Stimulated activated CD4-positive, alpha-beta T cell treated with anti-CD3 and anti-CD28 coated beads, Interleukin-12 subunit alpha, Interleukin-12 subunit beta, amount 100 ng/mL, for 4 hours (primary cell): ENCODE measurements around the gene NPAS3.

Experiments used
- DNase-seq: peaks from one replicate; pipeline ENCODE4 v3.0.0-alpha.2; 2020

The NPAS3 gene

DNA sequence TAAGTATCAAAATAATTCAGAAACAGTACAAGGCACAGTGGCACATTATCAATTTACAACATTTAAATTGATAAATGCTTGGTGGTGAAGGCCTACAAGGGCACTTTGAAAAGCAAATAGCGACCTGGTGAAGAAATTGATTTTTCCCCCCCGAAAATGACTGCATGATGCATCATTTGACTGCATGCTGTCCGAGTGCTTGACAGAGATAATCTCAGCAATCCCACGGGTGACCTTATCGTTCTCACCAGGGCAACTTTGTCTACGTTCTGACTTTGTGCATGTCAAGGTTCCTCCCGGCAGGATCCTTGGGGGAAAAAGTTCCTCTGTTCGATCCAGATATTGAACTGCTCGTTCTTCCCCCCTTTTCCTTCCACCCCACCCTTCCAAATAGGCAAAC is 627.4 kb downstream of the NPAS3 start:
- DNase-seq = no peak

DNA sequence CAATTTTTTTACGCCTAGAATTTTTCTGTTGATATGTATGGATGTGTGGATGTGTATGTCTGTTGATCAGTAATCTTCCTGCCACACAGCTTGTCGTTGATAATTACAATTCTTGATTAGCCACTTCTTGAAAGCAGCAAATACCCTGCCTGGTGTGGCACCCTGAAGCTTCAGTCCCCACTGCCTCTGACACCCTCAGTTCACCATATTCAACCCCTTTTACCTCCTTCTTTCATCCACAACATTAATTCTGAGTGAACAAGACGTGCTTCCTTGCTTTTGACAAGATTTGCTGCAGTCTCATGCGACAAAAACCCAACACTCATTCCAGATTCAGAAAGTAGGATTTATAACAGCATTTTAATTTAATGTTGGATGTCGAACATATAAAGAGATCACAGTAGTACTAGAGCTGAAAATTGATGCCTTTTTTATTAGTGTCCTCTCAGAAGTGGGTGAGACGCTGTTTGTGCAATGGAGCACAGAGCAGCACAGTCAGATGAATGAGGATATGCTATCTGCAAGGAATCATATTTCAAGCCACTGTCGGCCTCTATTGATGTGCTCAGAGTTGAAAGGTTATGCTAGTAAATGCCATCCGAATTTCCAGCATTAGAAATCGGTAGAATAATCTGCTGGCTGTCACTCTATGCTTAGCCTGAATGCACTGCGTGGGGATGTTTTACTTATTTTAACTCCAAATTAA is 628.5 kb downstream of the NPAS3 start:
- no peak for DNase-seq

DNA sequence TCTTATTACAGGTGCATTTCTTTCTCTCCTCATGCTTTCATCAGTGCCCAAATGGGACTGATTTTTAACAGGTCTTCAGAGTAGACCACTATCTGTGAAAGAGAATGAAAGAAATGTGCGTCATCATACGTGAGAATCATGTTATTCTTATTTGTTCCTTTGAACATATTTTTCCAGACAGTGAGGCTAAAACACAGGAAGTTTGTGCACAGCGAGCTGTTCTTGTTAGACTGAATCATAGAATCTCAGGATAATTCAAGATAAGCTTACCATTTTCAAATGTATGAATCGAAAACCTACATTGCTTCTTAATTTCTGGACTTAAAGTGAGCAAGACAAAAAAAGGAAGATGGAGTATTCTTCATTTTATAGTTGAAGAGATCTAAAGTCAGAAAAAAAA is 629.1 kb downstream of the NPAS3 start:
- no peak for DNase-seq

DNA sequence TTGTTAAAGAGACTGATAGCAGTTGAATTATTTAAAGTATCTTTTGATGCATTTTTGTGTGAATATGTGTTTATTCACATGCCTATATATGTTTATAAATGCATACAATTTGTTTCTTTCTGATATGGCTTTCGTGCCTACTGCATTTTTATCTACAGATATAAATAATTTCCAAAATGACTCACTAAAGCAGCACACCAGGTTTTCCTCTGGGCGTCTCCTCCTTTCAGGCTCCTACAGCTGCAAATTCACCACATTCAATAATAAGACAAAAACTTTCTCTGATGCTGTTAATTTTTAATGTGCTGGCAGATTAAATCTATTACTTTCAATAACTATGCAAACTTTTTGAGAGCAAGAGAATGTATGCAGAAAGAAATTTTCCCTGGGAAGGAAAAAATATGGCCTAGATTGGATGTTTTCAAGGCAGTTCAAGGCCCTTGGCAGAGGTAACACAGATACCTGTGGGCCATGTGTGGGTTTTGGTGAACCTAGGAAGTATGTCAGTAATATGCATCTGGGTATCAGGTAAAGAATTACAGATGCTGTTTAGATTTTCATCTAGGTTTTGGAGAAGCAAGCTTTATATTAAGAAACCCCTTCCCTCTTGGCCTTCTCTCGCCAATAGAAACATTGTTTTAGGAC is 630.4 kb downstream of the NPAS3 start:
- DNase-seq = no peak

DNA sequence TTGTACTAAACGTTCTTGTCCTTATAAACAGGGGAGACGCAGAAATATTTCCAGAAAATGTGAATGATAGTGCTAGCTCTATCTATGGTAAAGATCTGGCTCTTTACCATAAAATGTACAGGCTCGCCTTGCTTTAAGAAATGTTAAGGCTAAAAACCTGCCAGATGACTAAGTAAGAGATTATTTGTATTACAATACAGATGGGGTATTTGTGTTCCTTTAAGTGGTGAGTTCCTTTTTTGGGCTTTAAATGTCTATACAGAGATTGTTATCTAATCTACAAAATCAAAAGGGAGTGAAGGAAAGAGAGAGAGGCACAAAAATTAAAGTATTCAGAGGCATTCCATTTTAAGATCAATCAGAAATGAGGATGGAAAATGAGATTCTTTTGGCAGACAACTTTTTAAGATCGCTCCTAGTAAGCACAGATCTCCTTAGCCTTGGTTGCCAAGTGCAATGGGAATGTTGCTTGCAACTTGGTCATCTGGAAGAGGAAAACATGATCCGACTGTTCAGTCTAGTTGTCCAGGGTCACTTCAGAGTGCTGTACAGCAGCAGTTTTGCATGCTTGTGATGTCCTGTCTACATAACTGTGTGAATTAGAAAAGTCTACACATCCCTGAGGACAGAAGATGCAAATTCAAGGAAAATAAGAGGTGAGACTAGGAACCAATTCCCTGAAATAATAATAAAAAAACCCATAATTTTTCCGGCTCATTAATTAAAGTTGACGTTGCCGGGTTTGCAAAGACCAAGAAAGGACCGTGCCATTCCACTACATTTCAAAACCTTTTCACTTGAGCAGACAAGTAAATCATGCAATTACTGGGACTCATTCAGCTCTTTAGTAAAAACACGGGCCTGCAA is 631.4 kb downstream of the NPAS3 start:
- DNase-seq = no peak

DNA sequence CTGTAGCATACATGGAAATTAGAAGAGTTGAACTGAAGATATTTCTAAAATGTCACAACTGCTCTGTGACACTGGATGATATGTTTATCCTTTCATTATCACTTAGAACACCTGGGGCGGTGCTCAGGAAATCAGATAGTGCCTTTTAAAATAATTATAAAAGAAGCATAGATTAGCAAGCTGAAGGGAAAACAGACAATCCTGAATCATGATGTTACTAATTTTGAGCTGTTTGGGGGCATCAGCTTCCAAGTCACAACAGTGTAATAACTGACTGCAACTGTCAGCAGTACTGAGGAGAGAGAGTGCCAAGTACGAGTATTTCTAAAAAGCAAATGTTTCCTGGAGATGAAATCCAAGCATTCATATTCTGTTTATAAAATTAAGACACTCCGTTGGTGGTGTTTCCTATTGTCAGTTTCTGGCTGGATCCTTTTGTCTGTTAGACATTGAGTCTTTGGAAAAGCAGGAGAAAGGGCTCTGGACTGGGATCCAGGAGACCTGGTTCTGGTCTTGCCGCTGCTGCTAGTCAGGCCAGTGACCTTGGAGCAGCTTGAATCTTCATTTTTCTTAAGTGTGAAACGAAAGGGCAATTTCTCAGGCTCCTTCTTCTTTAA is 632.1 kb downstream of the NPAS3 start:
- no peak for DNase-seq

DNA sequence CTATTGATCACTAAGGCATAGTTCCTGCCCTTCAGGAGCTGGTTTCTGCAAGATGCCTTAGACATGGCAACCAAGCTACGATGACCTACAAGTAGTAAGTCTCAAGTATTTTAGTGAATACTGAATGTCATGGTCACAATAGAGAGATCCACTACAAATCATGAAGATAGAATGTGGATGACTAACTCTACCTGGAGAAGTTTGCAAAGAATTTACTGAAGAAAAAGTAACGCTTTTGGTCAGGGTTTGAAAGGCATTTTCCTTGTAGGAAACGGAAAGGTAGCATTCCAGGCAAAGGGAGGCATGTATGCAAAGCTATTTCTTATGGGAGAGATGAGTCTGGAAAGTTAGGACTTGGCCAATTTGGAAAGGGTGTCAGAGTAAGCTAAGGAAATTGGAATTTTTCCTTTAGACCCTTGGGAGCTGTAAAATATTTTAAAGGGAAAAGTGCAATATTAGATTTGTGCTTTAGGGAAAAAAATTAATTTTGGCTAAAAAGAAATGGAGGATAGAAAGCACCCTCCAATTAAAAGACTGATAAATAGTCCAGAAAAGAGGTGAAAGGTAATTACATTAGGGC is 634.7 kb downstream of the NPAS3 start:
- no peak for DNase-seq

DNA sequence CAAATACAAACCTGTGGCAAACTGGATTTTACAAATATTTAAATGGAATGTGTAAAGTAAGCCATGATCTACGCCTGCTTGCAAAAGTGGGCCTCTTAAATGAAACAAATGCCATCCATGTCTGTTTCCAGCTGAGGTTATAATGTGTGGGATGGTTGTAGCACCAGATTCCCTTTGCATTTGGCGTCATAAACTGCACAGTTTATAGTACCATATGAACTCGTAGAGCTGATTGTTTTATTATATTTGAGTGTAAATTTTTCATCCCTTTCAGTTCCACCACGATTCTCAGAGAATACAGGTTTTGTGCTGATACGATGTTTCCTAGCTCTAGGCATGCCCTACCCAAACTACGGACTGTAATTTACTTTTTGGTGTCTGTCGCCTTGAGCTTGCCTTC is 637.3 kb downstream of the NPAS3 start:
- no peak for DNase-seq

DNA sequence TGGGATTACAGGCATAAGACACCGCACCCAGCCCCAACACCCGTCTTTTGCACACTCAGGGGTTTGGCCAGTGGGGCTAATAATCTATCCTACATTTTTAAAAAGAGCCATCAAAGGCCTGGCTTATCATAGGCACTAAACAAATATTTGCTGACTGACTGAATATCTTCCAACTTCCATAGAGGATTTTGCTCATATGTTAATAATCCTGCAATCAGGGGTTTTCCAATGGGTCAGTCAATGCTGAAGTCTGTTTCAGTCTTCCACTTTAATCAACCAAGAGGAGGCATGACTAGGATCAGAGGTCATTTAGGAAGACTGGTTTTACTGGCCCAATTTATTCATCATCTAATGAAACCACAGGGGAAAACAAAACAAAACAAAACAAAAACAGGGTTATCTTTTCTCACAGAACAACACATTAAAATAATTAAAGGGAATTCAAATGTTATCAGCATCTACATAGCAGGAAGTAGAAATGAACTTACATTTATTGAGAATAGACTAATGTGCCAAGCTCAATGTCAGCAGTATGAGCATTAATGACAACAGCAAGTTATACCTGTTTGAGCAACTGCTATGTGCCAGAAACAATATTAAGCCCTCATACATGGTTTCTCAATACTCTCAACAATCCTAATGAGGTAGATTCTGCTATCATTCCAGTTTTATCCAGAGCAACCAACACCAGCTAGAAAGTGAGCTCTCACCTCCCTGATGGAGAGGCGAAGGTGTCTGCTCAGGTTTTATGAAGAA is 640.0 kb downstream of the NPAS3 start:
- DNase-seq = no peak

DNA sequence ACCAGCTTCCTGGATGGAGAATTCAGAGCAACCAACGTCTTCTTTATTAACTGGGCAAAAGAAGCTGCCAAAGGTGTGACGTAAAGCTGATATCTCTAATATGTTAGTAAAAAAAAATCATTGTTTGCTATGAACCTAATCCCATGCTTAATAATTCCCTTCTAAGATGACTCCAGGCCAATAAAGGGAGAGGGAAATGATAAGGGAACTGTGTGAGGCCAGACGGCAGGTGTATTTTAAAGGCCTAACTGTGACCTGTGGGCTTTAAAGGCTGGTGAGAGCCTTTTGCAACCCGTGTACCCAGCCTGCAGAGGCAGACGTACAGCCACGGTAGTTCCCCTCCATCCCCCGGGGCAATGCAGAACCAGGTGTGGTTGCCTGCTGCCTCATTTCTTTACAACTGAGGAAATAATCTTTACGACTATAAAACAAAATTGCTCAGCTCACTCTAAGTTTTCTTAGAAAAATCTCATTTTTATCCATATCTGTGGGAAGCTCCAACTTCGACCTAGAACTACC is 641.6 kb downstream of the NPAS3 start:
- no peak for DNase-seq

DNA sequence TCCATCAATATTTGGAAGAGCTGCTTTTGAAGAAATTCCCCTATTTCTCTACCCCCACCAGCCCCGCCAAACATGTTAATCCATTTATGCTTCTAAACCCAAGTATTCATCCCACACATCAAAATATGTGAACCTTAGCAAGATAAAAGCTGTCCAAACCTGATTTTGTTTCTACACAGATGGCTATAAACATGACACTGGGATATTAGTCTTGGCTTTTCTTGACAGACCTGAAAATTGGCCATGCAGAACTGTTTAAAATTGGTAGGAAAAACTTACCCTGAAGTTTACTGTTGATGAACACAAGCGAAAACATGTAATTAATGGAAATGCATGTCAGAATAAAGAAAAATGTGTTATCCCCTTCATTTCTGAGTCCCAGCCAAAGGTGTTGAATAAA is 642.2 kb downstream of the NPAS3 start:
- no peak for DNase-seq

DNA sequence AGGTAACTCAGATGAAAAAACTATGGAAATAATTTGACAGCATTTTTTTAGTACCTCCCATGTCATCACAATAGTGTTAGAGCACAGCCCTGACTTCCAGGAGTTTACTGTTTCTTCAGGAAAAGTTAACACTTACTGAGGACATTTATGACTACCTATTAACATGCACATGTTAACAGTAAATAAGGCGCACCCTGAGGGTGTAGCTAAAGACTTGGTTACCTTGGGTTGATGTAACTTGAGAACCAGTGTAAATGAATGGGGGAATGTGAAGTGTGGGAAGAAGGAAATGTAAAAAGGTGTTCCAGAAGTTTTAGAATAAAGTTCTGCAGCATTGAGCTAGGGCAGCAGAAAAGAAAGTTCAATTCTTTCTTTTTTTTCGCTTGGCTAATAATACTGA is 646.0 kb downstream of the NPAS3 start:
- no peak for DNase-seq

DNA sequence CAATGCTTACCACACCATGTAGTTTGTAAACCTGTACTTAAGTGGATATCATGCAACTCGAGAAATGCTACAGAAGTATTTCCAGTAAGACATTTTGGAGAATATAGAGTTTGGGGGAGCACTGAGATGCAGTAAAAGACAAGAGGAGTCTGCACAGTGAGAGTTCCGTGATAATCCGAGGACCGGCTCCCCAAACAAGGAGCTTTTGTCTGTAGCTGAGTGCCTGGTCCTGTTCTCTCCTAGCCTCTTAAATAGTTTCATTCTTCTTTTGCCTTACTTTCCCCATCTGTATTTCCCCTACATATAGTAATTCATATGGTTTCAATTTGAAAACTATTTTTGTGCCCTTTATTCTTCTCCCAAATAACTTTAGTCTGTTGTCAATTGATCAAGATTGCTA is 648.1 kb downstream of the NPAS3 start:
- no peak for DNase-seq

DNA sequence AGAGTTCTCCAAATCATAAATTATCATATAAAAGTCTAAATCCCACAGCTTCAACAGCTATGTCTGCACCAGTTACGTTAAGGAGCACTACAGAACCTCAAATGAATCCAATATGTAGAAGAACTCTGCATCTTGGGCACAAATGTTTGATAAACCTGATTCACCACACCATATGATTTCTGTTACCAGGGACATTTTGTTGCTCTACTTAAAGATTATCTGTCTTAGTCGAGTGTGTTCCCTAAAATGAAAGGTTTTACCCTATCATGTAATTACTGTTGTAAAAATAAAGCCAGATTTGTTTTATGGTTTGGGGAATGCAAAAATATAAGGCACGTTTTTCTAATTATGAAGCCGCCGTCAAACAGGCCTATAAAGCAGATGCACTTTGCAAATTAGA is 649.1 kb downstream of the NPAS3 start:
- no peak for DNase-seq

DNA sequence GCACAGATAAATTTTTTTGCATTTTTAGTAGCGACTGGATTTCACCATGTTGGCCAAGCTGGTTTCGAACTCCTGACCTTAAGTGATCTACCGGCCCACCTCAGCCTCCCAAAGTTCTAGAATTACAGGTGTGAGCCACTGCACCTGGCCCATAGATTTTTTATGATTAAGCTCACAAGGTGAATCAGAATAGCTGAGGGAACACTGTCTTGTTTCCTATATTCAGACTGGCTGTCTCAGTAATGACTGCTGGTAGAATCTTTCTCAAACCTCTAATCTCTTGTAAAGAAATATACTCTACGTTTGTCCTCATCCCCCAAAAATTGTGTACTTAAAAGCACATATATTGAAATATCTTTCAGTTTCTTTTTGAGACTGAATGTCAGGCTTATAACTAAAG is 650.1 kb downstream of the NPAS3 start:
- no peak for DNase-seq

DNA sequence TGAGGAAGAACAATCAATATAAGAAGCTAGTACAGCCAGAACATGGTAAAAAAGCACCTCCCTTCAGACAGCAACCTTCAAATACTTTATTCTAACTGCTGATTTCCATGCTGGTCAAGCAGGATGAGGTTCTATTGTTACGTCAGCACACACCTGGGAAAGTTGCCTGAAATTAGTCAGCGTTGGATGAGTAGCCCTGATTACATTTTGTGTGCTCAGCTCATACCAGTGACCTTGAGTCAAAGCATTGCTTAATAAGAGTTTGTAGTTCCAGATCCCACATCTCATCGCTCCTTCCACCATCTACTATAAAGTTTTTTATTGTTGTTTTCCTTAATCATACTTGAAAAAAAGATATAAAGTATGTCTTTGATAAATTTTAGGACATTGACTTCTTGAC is 650.7 kb downstream of the NPAS3 start:
- no peak for DNase-seq

DNA sequence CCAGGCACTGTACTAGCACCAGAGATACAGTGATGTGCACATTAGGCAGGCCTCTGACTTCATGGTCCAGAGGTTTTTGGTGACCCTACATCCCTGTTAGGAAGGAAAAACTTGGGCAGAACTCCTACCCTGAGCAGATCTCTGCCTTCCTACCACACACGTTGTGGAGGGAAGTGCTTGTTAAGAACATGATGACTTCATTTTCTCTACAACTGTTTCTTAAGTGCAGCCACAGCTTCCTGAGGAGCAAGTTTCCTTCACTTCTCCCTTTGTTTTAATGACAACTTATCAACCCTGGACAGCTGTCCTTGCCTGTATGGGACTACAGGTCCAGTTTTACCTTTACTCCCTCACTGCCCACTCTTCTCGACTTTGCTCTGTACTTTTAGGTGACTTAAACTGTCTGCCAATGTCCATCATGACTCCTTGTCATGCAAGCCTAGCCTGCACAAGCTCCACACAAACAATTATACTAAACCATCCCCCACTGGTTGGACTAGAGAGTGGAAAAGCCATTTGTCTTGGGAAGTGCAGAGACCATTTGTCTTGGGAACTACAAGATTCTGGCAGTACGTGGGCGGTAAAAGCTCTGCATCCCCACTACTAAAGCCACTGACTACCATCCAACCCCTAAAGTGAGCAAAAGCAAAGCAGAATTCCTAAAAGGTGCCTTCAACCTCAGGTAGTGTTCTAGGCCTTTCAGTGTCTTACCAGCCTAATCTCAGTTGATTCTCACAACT is 652.4 kb downstream of the NPAS3 start:
- no peak for DNase-seq

DNA sequence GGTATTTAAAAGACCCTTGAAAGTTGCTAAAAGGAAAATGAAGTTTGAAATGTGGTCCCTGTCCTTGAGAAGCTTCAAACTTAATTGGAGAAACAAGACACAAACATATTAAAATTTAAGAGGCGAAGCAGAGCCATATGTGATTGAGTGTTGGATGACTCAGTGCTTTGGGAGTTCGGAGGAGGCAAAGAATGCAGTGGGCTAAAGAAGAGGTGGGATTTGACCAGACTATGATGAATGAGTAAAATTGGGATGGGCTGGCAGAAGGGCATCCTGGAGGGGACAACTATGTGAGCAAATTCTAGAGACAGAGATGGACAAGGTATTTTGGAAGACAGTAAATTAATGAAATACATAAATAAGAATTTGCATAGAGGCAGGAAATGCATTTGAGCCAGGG is 653.6 kb downstream of the NPAS3 start:
- DNase-seq = no peak

DNA sequence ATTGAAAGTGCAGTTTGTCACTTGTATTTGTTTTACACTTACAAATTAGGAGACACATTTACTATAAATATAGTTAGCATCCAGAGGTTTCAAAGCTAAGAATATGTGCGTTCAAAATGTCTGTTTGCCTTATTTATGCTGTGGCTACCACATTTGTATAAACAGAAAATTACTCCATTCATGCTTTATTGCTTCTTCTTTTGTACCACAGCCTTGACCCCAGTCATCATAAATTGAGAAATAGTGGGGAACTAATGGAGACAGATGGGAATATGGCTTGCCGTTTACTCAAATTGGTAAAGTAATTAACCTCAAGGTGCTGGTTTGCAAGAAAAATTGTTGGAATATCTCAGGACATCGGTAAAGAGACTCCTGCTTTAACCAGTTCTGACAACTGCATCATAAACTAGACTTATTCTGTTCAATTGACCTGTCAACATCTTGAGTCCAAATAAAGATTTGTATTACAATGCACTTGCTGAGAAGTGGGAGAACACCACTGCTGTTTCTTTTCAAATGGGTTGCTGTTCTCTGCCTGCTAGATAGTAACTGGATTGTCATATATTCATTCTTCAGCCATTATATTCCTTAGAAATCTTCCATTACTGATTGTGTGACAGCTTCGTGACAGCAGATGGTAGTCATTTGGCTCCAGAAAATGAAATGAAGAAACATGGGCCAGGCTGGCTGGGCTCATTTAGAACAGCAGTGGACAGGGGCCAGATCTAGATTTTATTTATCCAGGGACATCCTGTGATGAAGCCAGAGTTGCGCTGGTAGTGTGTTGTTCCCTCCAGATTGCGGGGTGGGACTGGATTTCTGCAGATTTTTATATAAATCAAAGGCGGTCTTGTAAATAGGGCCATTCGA is 657.8 kb downstream of the NPAS3 start:
- DNase-seq = no peak

DNA sequence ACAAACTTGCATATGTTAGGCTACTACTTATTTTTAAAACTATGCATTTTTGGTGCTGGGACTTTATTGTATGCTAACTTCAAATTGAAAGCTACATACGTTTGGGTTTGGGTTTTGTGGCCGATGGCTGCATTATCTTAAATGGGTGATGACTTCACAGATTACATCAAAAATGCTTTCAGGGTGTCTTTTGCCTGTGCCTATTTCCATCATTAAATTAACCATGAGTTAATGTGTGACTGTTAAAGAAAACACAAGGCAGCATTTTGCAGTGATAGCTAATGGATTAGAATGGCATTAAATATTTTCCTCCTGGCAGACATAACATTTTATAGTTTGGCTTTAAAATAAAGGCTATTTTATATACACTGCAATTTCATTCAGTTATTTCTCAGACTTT is 659.9 kb downstream of the NPAS3 start:
- DNase-seq = no peak
